SK-N-SH treated with all-trans-retinoic acid at 6 μM for 48 hours (cell line): Measurements from ENCODE around the gene ACOX3.

Experiments
- BACH2 ChIP-seq: fragments of 250-450 bp; sonication (Bioruptor Pico); IDR thresholded peaks from 2 replicates; pipeline ENCODE4 v1.9.0; 2021; ENCODE audit warnings: mild to moderate bottlenecking, borderline replicate concordance
- CREB5 ChIP-seq: fragments of 250-450 bp; sonication (Bioruptor Pico); IDR thresholded peaks from 2 replicates; pipeline ENCODE4 v1.5.1; 2020; ENCODE audit warnings: low read depth, mild to moderate bottlenecking, moderate library complexity
- CSRNP3 ChIP-seq: fragments of 250-450 bp; sonication (Bioruptor Pico); IDR thresholded peaks from 2 replicates; pipeline ENCODE4 v1.5.1; 2021; ENCODE audit warnings: mild to moderate bottlenecking, moderate library complexity
- GLIS3 ChIP-seq: fragments of 250-450 bp; sonication (Bioruptor Pico); IDR thresholded peaks from 2 replicates; pipeline ENCODE4 v1.5.0; 2020; ENCODE audit warnings: mild to moderate bottlenecking, moderate library complexity
- PPARA ChIP-seq: fragments of 250-450 bp; sonication (Bioruptor Pico); IDR thresholded peaks from 2 replicates; pipeline ENCODE4 v1.5.0; 2020; ENCODE audit warnings: mild to moderate bottlenecking, borderline replicate concordance
- TOX ChIP-seq: fragments of 250-450 bp; sonication (Bioruptor Pico); IDR thresholded peaks from 2 replicates; pipeline ENCODE4 v1.8.0; 2021; ENCODE audit warnings: mild to moderate bottlenecking, moderate library complexity, borderline replicate concordance

GRCh38 chr4:8396762-8397406 lies 43.6 kb downstream of the ACOX3 start:
- no peak for TF ChIP-seq GLIS3 (CRISPR knock-in tag)
- no peak for TF ChIP-seq BACH2 (CRISPR knock-in tag)
- no peak for TF ChIP-seq CSRNP3
- TF ChIP-seq TOX (CRISPR knock-in tag): no peak
- no peak for TF ChIP-seq CREB5 (CRISPR knock-in tag)
- no peak for TF ChIP-seq PPARA (CRISPR knock-in tag)
